Left lung (tissue), 10 donors: ENCODE measurements around the gene AMN1. TPM values are rescaled to one million over a fixed set of nuclear protein-coding genes. Genes with fewer than 3 reads are reported as not detected.
A peak's percentile ranks its signal among the peaks of the same experiment; 100 is the strongest.
"Not testable (repeated sequence)": the region's sequence is repeated elsewhere in the genome, so short reads cannot be mapped to it uniquely, and the experiment has no call there.

Experiments used
- ATAC-seq: fragments of 200-7000 bp; cut with Tn5 transposase; one replicate; pipeline ENCODE4 v1.9.1; 2020; ENCODE audit warnings: moderate library complexity
- DNase-seq, 4 donors: peaks; one replicate each; pipeline ENCODE4 v3.0.0-alpha.2; 2013 to 2020
- H3K27ac ChIP-seq, 2 donors: fragments of 200-600 bp; sonication (generic) in 1 of 2; one replicate each; pipeline versions ENCODE4 v1.5.0 to v1.8.0; 2020 to 2021
- H3K27me3 ChIP-seq, 2 donors: fragments of 200-600 bp; sonication (generic) in 1 of 2; one replicate each; pipeline versions ENCODE4 v1.5.0 to v1.8.0; 2020 to 2021
- H3K36me3 ChIP-seq, 2 donors: fragments of 200-600 bp; sonication (generic) in 1 of 2; one replicate each; pipeline versions ENCODE4 v1.5.0 to v1.8.0; 2020 to 2021
- H3K4me1 ChIP-seq, 2 donors: fragments of 200-600 bp; one replicate each; pipeline ENCODE4 v1.8.0; 2021
- H3K4me3 ChIP-seq, 2 donors: fragments of 200-600 bp; sonication (generic) in 1 of 2; one replicate each; pipeline versions ENCODE4 v1.5.0 to v1.8.0; 2020 to 2021; ENCODE audit warnings: mild to moderate bottlenecking in 1 of 2
- H3K9me3 ChIP-seq, 2 donors: fragments of 200-600 bp; sonication (generic) in 1 of 2; one replicate each; pipeline versions ENCODE4 v1.5.0 to v1.8.0; 2020 to 2021
- intact Hi-C, 2 donors: fragments of 100-400 bp; cut with DNase I; formaldehyde crosslinking; loops; one replicate each; pipeline versions ENCODE4 v1.11.2 to v1.14.2; 2022
- polyA plus RNA-seq, 6 donors: library from polyadenylated mRNA; unstranded; fragments of 120-200 nt; gene quantifications; one replicate each; pipeline ENCODE4 v1.2.1, GENCODE V29; 2013; ENCODE audit not compliant: insufficient read length in 6 of 6
- total RNA-seq, 2 donors: library from RNA; stranded (reverse); fragmentation: NEBNext Ultra II Directional; extraction: Animal tissue kit (Norgen Biotek cat#: 25700); gene quantifications; one replicate each; pipeline ENCODE4 v1.2.1, GENCODE V29; 2021
- TF ChIP-seq, protein P1 (sequence below), 2 donors: fragments of 200-600 bp; sonication (generic) in 1 of 2; IDR thresholded peaks; one replicate each; pipeline versions ENCODE4 v1.5.0 to v1.8.0; 2021; ENCODE audit warnings: antibody characterized with exemption in 2 of 2
- donor health status: DM: no; HTN: yes; CAD: no.
- donor health status: DM: no; HTN: no; CAD: no.

The AMN1 gene
- total and polyA plus RNA-seq, 8 donors: 6.6 to 19.7 (median 17.3) TPM

DNA sequence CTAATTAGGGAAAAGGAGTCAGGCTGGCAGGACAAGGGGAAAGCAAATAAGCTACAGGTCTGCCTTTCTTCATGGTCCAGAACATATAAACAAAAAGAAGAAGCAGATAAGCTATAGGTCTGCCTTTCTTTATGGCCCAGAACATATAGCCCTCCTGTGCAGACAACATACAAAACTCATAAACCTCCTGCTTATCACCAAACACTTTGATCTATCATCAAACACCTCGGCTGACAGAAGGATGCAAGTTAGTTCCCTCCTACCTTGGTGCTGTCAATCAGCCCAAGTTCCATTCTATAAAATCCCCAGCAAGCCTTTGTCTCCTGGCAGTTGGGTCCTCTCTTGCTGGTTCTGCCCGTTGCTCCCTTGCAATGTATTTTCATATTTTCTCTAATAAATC lies 23.2 kb downstream of the AMN1 start:
- DNase-seq: no peak
- Histone ChIP-seq H3K4me1 (no peaks in the 10 kb centered on the region), H3K9me3 (peaks cover 0 to 26% of the 10 kb centered on the region in 2 donors), H3K27ac (no peak overlapping the region), H3K4me3 (no peak overlapping the region), H3K27me3 (no peaks in the 10 kb centered on the region), H3K36me3 (peaks cover 0 to 33% of the 10 kb centered on the region in 2 donors)
- TF ChIP-seq, protein P1, sequence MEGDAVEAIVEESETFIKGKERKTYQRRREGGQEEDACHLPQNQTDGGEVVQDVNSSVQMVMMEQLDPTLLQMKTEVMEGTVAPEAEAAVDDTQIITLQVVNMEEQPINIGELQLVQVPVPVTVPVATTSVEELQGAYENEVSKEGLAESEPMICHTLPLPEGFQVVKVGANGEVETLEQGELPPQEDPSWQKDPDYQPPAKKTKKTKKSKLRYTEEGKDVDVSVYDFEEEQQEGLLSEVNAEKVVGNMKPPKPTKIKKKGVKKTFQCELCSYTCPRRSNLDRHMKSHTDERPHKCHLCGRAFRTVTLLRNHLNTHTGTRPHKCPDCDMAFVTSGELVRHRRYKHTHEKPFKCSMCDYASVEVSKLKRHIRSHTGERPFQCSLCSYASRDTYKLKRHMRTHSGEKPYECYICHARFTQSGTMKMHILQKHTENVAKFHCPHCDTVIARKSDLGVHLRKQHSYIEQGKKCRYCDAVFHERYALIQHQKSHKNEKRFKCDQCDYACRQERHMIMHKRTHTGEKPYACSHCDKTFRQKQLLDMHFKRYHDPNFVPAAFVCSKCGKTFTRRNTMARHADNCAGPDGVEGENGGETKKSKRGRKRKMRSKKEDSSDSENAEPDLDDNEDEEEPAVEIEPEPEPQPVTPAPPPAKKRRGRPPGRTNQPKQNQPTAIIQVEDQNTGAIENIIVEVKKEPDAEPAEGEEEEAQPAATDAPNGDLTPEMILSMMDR (IDR thresholded peaks at IDR 0.05): no peak
- no peak for ATAC-seq
- intact Hi-C loops: no loop called here

DNA sequence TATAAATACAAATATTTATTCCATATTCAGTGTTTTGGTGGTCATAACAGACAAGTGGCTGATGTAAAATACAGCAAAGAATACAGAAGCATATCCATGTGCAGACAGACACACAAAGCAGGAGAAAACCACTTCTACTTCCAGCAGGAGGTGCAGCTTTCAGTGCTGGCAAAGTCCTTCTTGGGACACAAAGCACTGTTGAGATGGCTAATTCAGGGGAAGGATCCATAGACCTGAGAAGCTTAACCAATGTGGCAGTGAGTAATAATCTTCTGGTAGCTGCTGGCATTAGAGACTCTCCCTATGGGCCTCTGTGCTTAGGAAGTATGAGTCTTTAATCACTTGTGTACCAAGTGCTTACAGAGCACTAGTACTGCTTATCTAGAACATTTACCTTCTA lies 26.8 kb downstream of the AMN1 start:
- no peak overlapping the region for H3K4me3 ChIP-seq
- H3K4me1 ChIP-seq: no peaks in the 10 kb centered on the region
- H3K27me3 ChIP-seq: no peaks in the 10 kb centered on the region
- H3K36me3 ChIP-seq: peaks cover 0 to 23% of the 10 kb centered on the region in 2 donors
- no peak for ATAC-seq
- intact Hi-C loops: no loop called here
- TF ChIP-seq, protein P1 (IDR thresholded peaks at IDR 0.05): no peak
- H3K9me3 ChIP-seq: no peaks in the 10 kb centered on the region
- DNase-seq: no peak
- H3K27ac ChIP-seq: no peak overlapping the region

DNA sequence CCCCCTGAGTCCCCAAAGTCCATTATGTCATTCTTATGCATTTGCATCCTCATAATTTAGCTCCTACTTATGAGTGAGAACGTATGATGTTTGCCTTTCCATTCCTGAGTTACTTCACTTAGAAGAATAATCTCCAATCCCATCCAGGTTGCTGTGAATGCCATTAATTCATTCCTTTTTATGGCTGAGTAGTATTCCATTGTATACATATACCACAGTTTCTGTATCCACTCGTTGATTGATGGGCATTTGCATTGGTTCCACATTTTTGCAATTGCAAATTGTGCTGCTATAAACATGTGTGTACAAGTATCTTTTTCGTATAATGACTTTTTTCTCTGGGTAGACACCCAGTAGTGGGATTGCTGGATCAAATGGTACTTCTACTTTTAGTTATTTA lies 38.9 kb downstream of the AMN1 start:
- intact Hi-C loops: not testable (repeated sequence)

DNA sequence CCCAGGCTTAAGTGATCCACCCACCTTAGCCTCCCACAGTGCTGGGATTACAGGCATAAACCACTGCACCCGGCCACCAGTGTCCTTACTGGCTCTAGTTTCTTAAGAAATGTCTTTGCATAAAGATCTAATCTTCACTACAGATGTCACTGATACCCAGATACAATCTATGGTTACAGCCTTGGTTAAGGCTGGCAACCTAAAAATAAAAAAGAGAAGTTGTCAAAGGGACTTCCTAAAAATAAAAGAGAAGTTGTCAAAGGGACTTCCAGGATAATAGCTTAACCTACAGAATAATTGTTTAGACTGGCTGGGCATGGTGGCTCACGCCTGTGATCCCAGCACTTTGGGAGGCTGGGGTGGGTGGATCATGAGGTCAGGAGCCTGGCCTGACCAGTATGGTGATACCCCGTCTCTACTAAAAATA lies 41.7 kb downstream of the AMN1 start:
- H3K9me3 ChIP-seq: peaks cover 0 to 29% of the 10 kb centered on the region in 2 donors
- DNase-seq (peak in 1 of 4 donors; percentile 39), ATAC-seq (peak; percentile 60)
- H3K27ac ChIP-seq: peak overlapping the region in 1 of 2 donors; percentile 85
- peaks cover 0 to 52% of the 10 kb centered on the region in 2 donors for H3K36me3 ChIP-seq
- intact Hi-C loops: no loop called here
- H3K4me1 ChIP-seq: peaks cover 0 to 26% of the 10 kb centered on the region in 2 donors
- TF ChIP-seq, protein P1 (IDR thresholded peaks at IDR 0.05): no peak
- H3K27me3 ChIP-seq: no peaks in the 10 kb centered on the region
- no peak overlapping the region for H3K4me3 ChIP-seq

More for the DNA sequence above, 38.9 kb downstream of the AMN1 start:
- not testable (repeated sequence) for ATAC-seq, H3K27me3 ChIP-seq, H3K4me3 ChIP-seq, H3K9me3 ChIP-seq, DNase-seq, H3K27ac ChIP-seq
- Histone ChIP-seq H3K36me3 (peaks cover 0 to 51% of the 10 kb centered on the region in 2 donors), H3K4me1 (peaks cover 0 to 21% of the 10 kb centered on the region in 2 donors)

DNA sequence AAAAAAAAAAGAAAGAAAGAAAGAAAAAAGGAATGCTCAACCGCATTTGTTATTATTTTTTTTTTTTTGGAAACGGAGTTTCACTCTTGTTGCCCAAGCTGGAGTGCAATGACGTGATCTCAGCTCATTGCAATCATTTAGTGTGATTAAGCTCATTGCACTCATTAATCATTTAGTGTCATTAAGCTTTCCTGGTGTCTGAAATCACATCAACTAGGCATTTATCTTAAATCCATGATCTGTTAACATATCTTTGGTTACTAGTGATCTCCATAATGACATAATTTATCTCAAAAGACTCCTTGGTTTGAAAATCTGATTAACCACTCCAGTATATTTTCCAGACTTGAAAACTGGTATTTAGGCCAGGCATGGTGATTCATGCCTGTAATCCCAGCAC lies 43.0 kb downstream of the AMN1 start:
- DNase-seq: no peak
- Histone ChIP-seq H3K9me3 (peaks cover 0 to 29% of the 10 kb centered on the region in 2 donors), H3K27me3 (no peaks in the 10 kb centered on the region), H3K36me3 (peaks cover 0 to 51% of the 10 kb centered on the region in 2 donors), H3K4me1 (peaks cover 0 to 29% of the 10 kb centered on the region in 2 donors), H3K27ac (no peak overlapping the region), H3K4me3 (no peak overlapping the region)
- intact Hi-C loops: no loop called here
- TF ChIP-seq, protein P1 (IDR thresholded peaks at IDR 0.05): no peak
- no peak for ATAC-seq
